OCI-LY3 (cell line): Measurements from ENCODE around the gene RANBP9.
A peak's percentile ranks its signal among the peaks of the same experiment; 100 is the strongest.

Experiments
- H2AFZ ChIP-seq: fragments of 200-600, 300-600 bp; shearing (Covaris generic); 2 replicates; pipeline ENCODE4 v1.6.0; 2014; ENCODE audit warnings: antibody characterized with exemption, low read depth, low read length
- H3K27ac ChIP-seq: fragments of 200-600, 300-600 bp; sonication (generic); 2 replicates; pipeline ENCODE4 v1.5.1; 2014; ENCODE audit warnings: mild to moderate bottlenecking, low read length, moderate library complexity, mixed read lengths
- H3K27me3 ChIP-seq: fragments of 200-600, 300-600 bp; sonication (generic); 2 replicates; pipeline ENCODE4 v1.6.1; 2014; ENCODE audit warnings: low read depth, low read length, mixed read lengths
- H3K36me3 ChIP-seq: fragments of 200-600, 300-600 bp; sonication (generic); replicated peaks from 2 replicates; pipeline ENCODE3; 2014; ENCODE audit warnings: low read depth, low read length, mixed read lengths
- H3K4me1 ChIP-seq: fragments of 300-600, 200-600 bp; sonication (generic); 2 replicates; pipeline ENCODE4 v1.6.1; 2014; ENCODE audit warnings: low read length, mixed read lengths
- H3K4me2 ChIP-seq: fragments of 200-600, 300-600 bp; sonication (generic); 2 replicates; pipeline ENCODE4 v1.6.1; 2014; ENCODE audit warnings: low read length, mixed read lengths
- H3K4me3 ChIP-seq: fragments of 300-600, 200-600 bp; sonication (generic); 2 replicates; pipeline ENCODE4 v1.5.1; 2014; ENCODE audit warnings: antibody characterized with exemption, mild to moderate bottlenecking, low read length, moderate library complexity
- H3K79me2 ChIP-seq: fragments of 300-600, 200-600 bp; shearing (Covaris generic); 2 replicates; pipeline ENCODE4 v1.6.1; 2014; ENCODE audit warnings: mild to moderate bottlenecking, low read length, mixed read lengths
- H3K9ac ChIP-seq: fragments of 300-600, 200-600 bp; shearing (Covaris generic); 2 replicates; pipeline ENCODE4 v1.6.0; 2014; ENCODE audit warnings: mild to moderate bottlenecking, low read length, moderate library complexity
- H3K9me3 ChIP-seq: fragments of 200-600, 300-600 bp; shearing (Covaris generic); 2 replicates; pipeline ENCODE4 v1.6.1; 2014; ENCODE audit warnings: low read length, mixed read lengths; ENCODE audit not compliant: insufficient read depth
- H4K20me1 ChIP-seq: fragments of 200-600, 300-600 bp; sonication (generic); 2 replicates; pipeline ENCODE4 v1.6.1; 2016; ENCODE audit warnings: low read length, mixed read lengths; ENCODE audit not compliant: insufficient read depth
- EZH2phosphoT487 ChIP-seq: fragments of 200-600 bp; shearing (Covaris generic); IDR thresholded peaks from 2 replicates; pipeline ENCODE4 v1.6.1; 2018; ENCODE audit warnings: antibody characterized with exemption, mixed run types, low read depth
- TF ChIP-seq, protein P1 (sequence below): fragments of 200-600, 300-600 bp; sonication (generic); IDR thresholded peaks from 2 replicates; pipeline ENCODE4 v1.5.1; 2014; ENCODE audit warnings: antibody characterized with exemption, low read length, low read depth

Gene RANBP9

DNA sequence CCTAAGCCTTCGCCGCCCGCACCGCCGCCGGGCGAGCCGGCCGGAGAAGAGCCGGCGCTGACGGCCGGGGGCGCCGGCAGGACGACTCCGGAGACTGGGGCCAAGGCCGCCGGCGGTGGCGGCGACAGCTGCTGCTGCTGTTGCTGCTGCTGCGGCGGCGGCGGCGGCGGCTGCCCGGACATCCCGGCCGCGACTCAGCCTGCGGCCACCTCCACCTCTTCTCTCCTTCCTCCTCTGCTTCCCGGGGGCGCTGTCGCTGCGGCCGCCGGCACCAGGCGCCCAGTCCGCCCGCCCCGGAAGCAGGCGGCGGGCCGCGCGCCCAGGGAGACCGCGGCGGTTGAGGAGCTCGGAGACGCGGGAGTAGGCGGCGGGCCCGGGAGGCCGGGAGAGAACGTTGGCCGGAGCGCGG, 307 bp downstream of the RANBP9 start:
- Histone ChIP-seq H3K27ac (peak overlapping the region; percentile 84), H3K4me3 (peak overlapping the region; percentile 97), H3K4me2 (peak overlapping the region; percentile 22; the same call in 1 of the 2 replicates), H3K27me3 (no peaks in the 10 kb centered on the region), H3K9ac (peak overlapping the region; percentile 66), H2AFZ (no peak overlapping the region), H3K4me1 (peaks cover 28% of the 10 kb centered on the region), H4K20me1 (peaks cover 21% of the 10 kb centered on the region), H3K36me3 (no peaks in the 10 kb centered on the region), H3K9me3 (no peaks in the 10 kb centered on the region), H3K79me2 (peaks cover 47% of the 10 kb centered on the region)
- TF ChIP-seq, protein P1, sequence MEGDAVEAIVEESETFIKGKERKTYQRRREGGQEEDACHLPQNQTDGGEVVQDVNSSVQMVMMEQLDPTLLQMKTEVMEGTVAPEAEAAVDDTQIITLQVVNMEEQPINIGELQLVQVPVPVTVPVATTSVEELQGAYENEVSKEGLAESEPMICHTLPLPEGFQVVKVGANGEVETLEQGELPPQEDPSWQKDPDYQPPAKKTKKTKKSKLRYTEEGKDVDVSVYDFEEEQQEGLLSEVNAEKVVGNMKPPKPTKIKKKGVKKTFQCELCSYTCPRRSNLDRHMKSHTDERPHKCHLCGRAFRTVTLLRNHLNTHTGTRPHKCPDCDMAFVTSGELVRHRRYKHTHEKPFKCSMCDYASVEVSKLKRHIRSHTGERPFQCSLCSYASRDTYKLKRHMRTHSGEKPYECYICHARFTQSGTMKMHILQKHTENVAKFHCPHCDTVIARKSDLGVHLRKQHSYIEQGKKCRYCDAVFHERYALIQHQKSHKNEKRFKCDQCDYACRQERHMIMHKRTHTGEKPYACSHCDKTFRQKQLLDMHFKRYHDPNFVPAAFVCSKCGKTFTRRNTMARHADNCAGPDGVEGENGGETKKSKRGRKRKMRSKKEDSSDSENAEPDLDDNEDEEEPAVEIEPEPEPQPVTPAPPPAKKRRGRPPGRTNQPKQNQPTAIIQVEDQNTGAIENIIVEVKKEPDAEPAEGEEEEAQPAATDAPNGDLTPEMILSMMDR, result peak; percentile 11
- TF ChIP-seq EZH2phosphoT487, result no peak

DNA sequence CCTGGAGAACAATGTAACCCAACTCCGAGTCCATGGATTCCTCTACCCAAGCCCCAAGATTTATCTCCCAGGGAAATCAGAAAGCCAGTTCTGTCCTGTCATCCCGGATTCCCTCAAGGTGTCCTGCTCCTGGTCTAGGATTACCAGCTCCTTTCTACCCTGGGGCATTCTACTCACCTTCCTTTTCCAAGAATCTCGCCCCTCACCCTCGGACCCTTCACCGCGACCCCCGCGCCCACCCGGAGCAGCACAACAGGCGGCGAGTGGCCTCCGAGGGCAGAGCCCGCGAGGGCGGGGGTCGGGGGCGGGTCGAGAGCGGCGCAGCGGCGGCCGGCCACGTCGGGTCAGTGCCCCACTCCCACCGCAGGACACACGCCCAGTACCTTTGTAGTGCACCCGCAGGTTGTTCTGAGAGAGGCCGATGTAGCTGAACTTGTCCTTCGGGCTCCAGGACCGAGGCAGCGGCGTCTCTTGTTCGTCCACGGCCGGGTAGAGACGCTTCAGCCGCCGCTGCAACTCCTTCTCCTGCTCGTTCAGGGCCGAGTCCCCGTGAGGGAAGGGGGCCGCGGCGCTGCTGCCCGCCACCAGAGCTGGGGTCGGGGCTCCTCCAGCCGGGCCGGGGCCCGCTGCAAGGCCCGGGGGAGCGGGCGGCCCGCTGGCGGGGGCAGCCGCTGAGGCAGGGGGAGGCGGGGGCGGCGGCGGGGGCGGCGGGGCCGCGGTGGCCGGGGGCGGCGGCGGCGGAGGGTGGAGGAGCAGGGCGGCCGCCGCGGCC, 897 bp downstream of the RANBP9 start:
- Histone ChIP-seq H3K27me3 (no peaks in the 10 kb centered on the region), H3K4me1 (peaks cover 27% of the 10 kb centered on the region), H3K4me3 (peak overlapping the region; percentile 97), H3K9ac (peak overlapping the region; percentile 74), H3K4me2 (peak overlapping the region; percentile 96), H2AFZ (no peak overlapping the region), H3K27ac (no peak overlapping the region), H3K9me3 (no peaks in the 10 kb centered on the region), H4K20me1 (peaks cover 21% of the 10 kb centered on the region), H3K36me3 (no peaks in the 10 kb centered on the region), H3K79me2 (peaks cover 47% of the 10 kb centered on the region)
- TF ChIP-seq EZH2phosphoT487, result no peak
- TF ChIP-seq, protein P1, result no peak

DNA sequence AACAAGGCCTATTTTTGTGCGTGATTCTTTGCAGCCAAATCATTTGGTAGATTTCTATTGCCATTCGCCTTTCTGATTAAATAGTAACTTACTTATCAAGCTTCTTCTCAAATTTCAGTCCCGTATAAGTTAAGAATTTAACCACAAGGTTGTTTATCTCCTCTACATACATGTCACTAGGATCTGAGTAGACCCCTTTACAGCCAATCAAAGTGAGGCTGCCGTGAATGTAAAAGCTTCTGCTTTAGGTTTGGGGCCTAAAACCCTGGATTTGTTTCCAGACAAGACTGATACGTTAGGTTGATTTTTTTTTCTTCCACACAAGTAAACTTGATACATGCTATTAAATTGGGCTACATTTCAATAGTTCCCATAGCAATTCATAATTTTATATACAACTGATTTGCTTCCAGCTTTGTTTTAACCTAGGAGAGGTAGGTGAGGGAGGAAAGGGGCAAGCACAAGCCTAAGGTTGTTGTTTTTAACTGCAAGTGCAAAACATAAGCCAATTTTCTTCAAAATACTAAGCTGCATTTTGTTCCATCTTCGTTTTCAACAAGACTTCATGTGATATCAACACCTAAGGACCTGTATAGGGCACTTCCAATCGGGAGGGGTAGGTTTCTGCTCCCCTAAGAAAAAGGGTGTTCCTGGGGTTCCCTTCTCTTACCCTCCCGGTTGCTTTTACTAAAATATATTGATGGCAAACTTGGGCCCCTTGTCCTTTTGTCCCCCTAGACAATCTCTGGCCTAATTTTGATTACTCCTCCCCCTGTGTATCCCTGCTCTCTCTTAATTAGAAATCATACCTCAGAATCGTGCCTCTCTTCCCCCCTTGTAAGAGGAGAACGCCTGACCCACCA, 1.7 kb downstream of the RANBP9 start:
- Histone ChIP-seq H3K4me1 (peaks cover 21% of the 10 kb centered on the region), H2AFZ (no peak overlapping the region), H3K36me3 (no peaks in the 10 kb centered on the region), H3K9ac (peak overlapping the region; percentile 74), H3K9me3 (no peaks in the 10 kb centered on the region), H3K27ac (no peak overlapping the region), H4K20me1 (peaks cover 21% of the 10 kb centered on the region), H3K4me2 (peak overlapping the region; percentile 96), H3K4me3 (peak overlapping the region; percentile 97), H3K79me2 (peaks cover 47% of the 10 kb centered on the region), H3K27me3 (no peaks in the 10 kb centered on the region)
- no peak for TF ChIP-seq EZH2phosphoT487
- TF ChIP-seq, protein P1, result no peak

DNA sequence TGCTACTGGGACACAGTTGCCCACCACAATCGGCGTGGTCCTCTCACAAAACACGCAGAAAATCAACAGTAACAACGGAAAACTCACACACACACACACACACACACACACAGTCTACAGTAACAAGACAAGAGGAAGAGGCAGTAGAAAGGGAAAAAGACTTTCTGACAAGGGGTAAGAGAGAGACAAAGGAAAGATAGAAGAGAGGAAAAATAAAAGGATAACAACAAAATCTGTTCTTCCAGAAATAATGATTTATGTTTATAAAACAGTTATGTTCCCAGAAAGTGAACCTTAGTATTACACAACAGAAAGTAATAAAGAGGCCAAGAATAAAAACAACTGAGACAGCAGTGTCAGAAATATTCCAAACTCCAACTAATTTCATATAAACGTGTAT, 2.9 kb downstream of the RANBP9 start:
- H3K27ac ChIP-seq, result no peak overlapping the region
- peaks cover 58% of the 10 kb centered on the region for H3K79me2 ChIP-seq
- H3K36me3 ChIP-seq, result no peaks in the 10 kb centered on the region
- no peak overlapping the region for H2AFZ ChIP-seq
- H3K9me3 ChIP-seq, result no peaks in the 10 kb centered on the region
- TF ChIP-seq EZH2phosphoT487, result no peak
- TF ChIP-seq, protein P1, result no peak
- peaks cover 26% of the 10 kb centered on the region for H3K4me1 ChIP-seq
- H3K4me3 ChIP-seq, result peak overlapping the region; percentile 97; the same call in 1 of the 2 replicates
- no peak overlapping the region for H3K9ac ChIP-seq
- no peaks in the 10 kb centered on the region for H3K27me3 ChIP-seq
- peaks cover 25% of the 10 kb centered on the region for H4K20me1 ChIP-seq
- peak overlapping the region; percentile 96 for H3K4me2 ChIP-seq
